DMS153 (cell line): ENCODE data around the gene MYH8.

ENCODE experiments used
- DNase-seq: peaks from one replicate; lab custom pipeline; 2025; lab: John Stamatoyannopoulos, UW

Gene MYH8

DNA sequence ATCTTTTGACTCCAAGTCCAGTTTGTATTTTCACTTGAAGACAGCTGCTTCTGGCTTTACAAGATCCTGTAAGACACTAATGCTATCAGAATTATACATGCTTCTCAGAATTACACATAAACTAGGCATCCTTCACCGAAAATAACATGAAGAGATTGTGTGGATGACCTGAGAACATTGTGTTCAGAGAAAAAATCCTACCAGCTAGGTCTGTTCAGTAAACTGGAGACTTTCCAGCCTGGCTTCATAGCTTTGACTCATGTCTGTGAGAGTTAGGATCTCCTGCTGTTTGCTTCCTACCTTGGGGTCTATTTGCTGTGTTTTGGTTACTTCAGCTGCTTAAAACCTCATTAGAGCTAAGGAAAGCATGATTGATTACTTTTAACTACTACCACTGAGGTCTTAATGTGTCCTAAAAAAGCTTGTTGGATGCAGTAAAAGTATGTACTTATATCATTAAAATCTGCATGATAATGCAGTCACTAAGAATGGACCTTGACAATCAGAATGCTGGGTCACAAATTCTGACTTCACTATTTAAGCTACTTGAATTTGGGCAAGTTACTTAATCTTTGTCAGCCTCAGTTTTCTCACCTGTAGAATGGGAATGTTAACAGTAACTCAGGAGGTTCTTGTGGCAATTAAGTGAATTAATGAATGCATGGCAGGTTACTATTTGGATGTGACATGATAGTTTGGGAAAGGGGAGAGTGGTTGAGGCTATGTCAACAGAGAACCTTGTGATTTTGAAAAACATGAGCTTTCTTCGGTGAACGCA lies 40.9 kb downstream of the MYH8 start:
- no peak for DNase-seq

GRCh38 chr17:10372906-10373305 lies 48.8 kb downstream of the MYH8 start, which contains the start of gene MYH13:
TSS of gene MYH13 (minus strand) at chr17:10373006. CDS start at chr17:10364530, 8,476 bp downstream.
- no peak for DNase-seq

GRCh38 chr17:10370016-10370608 lies 51.6 kb downstream of the MYH8 start:
- no peak for DNase-seq

DNA sequence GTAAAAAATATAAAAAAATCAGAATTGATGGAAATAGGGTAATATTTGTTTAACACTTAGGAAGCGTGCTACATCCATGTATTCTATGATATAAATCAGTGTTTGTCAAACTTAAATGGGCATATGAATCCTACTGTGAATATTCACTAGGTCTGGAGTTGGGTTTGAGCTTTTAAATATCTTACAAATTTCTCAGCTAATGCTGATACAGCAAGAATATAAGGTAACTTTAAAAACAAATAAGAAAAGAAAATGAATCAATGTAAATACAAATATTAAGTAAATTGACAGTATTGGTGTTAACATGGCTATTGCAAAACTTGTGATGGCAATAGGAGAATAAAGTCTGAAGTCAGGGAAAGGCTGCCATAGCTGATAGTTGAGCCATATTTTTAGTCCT lies 52.5 kb downstream of the MYH8 start:
- no peak for DNase-seq

DNA sequence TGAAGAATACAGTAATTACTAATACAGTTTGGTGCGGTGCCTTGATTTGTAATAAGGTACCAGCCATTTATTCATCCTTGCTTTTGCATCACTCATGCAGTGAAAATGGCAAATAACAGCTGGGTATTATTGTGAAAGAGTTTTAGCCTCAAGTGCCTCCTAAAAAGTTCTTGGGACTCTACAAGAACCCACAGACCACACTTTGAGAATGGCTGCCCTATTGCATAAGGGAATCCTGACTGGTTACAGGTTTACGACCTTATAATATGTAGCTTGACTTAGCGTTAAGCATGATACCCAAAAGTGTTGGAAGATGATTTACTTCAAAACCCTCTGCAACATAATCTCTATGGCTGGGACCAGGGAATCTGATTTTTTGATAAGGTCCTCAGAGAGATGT lies 53.2 kb downstream of the MYH8 start:
- no peak for DNase-seq

GRCh38 chr17:10360578-10360977 lies 61.2 kb downstream of the MYH8 start:
- DNase-seq, result no peak

DNA sequence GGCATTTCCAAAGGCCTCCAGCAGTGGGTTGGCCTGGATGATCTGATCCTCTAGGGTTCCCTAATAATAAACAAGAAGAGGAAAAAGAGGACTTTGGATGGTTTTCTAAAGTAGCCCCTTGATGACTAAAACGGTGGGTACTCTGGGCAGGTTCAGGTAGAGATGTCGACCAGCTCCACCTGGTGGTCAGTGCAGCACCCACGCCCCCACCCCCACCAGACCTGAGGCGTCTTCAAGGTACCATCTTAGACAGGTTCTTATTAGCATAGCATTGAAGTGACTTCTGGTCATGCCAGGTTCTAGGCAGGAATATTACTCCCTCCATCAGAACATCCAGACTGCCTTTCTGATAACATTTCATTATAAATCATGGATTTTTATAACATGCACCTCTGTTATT lies 64.0 kb downstream of the MYH8 start:
- DNase-seq, result no peak

GRCh38 chr17:10354651-10355050 lies 67.1 kb downstream of the MYH8 start:
- no peak for DNase-seq

GRCh38 chr17:10352893-10353292 lies 68.9 kb downstream of the MYH8 start:
- no peak for DNase-seq

DNA sequence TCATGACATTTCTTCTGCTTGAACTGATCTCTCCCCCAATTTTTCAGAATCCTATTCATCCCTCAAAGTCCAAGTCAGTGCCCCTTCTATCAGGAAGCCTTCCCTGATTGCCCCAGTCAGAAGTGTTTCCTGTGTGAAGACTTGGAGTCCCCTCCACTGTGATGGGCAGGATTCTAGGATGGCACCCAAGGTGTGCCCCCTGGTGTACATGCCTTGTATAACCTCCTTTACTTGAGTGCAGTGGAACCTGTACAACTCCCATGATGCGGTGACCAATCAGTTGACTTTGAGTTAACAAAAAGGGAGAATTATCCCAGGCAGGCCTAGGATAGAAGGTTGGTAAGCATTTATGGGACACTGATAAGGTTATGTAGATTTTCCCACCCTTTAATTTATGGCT lies 72.3 kb downstream of the MYH8 start:
- DNase-seq, result no peak

- DNase-seq, result no peak
Measured at GRCh38 chr17:10344816-10345215, 76.9 kb downstream of the MYH8 start.
